HUES6 (cell line): ENCODE measurements around the gene ZYG11B.
"Not testable (repeated sequence)": the region's sequence is repeated elsewhere in the genome, so short reads cannot be mapped to it uniquely, and the experiment has no call there.

Experiments used
- H3K27ac ChIP-seq: 2 replicates; pipeline ENCODE4 v1.7.0; 2013; ENCODE audit warnings: low read depth, mild to moderate bottlenecking, low read length, inconsistent platforms
- H3K27me3 ChIP-seq: 2 replicates; pipeline ENCODE4 v1.6.1; 2013; ENCODE audit warnings: low read length; ENCODE audit not compliant: control insufficient read depth, insufficient read depth
- H3K36me3 ChIP-seq: 2 replicates; pipeline ENCODE4 v1.6.1; 2013; ENCODE audit warnings: low read length; ENCODE audit not compliant: control insufficient read depth, insufficient read depth
- H3K4me1 ChIP-seq: 2 replicates; pipeline ENCODE4 v1.6.1; 2013; ENCODE audit warnings: low read length; ENCODE audit not compliant: control insufficient read depth, insufficient read depth
- H3K4me3 ChIP-seq: 2 replicates; pipeline ENCODE4 v1.5.1; 2013; ENCODE audit warnings: low read depth, low read length
- H3K9ac ChIP-seq: one replicate; pipeline ENCODE4 v1.6.1; 2013; ENCODE audit warnings: mild to moderate bottlenecking, low read length
- H3K9me3 ChIP-seq: 2 replicates; pipeline ENCODE4 v1.6.1; 2013; ENCODE audit warnings: low read depth, low read length; ENCODE audit not compliant: control insufficient read depth, insufficient read depth

Gene ZYG11B

DNA sequence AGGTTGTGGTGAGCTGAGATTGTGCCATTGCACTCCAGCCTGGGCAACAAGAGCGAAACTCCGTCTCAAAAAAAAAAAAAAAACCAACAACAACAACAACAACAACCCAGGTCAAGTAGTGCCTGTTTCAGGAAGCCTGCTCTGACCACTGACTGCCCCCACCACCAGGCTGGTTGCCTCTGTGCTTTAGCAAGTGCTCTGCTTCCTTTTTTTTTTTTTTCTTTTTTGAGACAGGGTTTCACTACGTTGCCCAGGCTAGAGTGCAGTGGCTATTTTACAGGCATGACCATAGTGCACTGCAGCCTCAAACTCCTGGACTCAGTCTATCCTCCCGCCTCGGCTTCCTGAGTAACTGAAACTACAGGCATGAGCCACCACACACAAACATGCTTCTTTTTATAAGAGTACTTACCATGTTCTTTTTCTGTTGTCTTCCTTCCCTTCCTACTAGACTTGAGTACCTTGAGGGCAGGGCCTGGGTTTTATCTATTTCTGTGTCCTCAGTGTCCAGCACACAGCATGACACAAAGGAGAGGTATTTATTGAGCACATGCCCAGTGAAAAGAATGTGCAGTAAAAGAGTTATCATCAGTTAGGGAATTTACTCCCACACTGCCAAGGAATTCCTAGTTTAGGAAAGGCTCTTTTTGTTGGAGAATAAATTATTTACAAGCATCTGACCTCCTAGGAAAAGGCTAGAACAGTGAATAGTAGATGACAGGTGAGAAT lies 18.2 kb upstream of the ZYG11B start:
- Histone ChIP-seq H3K4me1 (peaks cover 6% of the 10 kb centered on the region; the same call in 1 of the 2 replicates), H3K27ac (no peak overlapping the region), H3K36me3 (no peaks in the 10 kb centered on the region), H3K4me3 (no peak overlapping the region), H3K9me3 (no peaks in the 10 kb centered on the region), H3K27me3 (no peaks in the 10 kb centered on the region), H3K9ac (no peak overlapping the region)

DNA sequence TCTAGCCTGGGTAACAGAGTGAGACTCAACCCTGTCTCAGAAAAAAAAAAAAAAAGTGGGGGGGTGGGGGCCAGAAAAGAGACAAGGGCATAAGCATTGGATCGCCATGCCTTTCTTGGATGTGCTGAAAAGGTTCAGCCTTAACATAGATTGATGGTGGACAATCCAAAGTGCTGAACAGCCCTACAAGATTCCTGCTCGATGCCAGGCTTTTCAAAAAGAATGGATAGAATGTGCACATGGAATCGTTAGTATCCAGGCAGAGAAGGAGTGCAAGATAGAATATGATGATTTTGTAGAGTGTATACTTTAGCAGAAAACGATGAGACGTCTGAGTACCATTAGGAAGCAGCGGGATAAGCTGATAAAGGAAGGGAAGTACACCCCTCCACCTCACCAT lies 17.2 kb upstream of the ZYG11B start:
- H3K36me3 ChIP-seq: no peaks in the 10 kb centered on the region
- no peaks in the 10 kb centered on the region for H3K9me3 ChIP-seq
- no peak overlapping the region for H3K27ac ChIP-seq
- no peak overlapping the region for H3K9ac ChIP-seq
- H3K27me3 ChIP-seq: no peaks in the 10 kb centered on the region
- H3K4me1 ChIP-seq: peaks cover 6% of the 10 kb centered on the region; the same call in 1 of the 2 replicates
- H3K4me3 ChIP-seq: no peak overlapping the region

DNA sequence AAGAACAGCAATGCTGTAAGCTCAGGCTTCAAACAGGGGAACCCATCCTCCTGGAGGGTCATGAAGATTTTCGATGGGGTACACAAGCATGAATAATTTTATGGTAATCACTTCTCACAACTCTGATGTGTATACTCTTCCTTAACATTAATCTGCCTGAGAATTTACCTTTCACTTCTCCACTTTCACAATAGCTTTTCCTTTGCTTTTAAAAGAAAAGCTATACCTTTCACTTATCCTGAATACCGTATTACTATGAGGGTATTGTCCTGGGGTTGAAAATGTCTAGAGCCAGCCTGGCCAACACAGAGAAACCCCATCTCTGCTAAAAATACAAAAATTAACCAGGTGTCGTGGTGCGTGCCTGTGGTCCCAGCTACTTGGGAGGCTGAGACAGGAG lies 12.7 kb upstream of the ZYG11B start:
- Histone ChIP-seq H3K27ac (no peak overlapping the region), H3K27me3 (no peaks in the 10 kb centered on the region), H3K9ac (no peak overlapping the region), H3K4me3 (no peak overlapping the region), H3K9me3 (no peaks in the 10 kb centered on the region), H3K36me3 (no peaks in the 10 kb centered on the region), H3K4me1 (no peaks in the 10 kb centered on the region)

DNA sequence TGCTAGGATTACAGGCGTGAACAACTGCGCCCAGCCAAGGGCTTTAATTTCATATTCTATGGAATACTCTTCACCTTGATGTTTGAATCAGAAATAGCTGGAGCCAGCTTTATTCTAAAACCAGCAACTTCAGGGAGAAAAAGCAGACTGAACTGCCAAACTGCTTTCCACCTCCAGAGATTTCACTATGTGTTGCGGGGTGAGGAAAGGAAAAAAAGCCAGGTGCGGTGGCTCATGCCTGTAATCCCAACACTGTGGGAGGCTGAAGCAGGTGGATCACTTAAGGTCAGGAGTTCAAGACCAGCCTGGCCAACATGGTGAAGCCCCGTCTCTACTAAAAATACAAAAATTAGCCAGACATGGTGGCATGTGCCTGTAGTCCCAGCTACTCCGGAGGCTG lies 11.0 kb upstream of the ZYG11B start:
- not testable (repeated sequence) for H3K9ac ChIP-seq, H3K27ac ChIP-seq, H3K4me1 ChIP-seq, H3K4me3 ChIP-seq, H3K36me3 ChIP-seq, H3K9me3 ChIP-seq, H3K27me3 ChIP-seq

DNA sequence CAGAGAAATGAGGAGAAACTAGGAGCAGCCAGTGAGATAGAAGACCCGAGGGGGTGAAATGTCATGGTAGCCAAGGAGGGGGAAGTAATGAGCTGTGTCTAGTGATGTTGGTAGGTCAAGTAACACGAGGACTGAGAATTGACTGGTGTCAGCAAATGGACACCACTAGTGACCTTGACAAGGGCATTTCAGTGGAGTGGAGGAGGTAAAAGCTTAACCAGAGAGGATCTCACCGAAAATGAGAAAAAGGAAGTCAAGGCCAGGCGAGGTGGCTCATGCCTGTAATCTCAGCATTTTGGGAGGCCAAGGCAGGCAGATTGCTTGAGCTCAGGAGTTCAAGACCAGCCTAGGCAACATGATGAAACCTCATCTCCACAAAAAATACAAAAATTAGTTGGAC lies 3.0 kb upstream of the ZYG11B start:
- H3K4me3 ChIP-seq: no peak overlapping the region
- no peak overlapping the region for H3K27ac ChIP-seq
- H3K4me1 ChIP-seq: peaks cover 11% of the 10 kb centered on the region; the same call in 1 of the 2 replicates
- H3K9ac ChIP-seq: no peak overlapping the region
- no peaks in the 10 kb centered on the region for H3K9me3 ChIP-seq
- H3K27me3 ChIP-seq: no peaks in the 10 kb centered on the region
- no peaks in the 10 kb centered on the region for H3K36me3 ChIP-seq

DNA sequence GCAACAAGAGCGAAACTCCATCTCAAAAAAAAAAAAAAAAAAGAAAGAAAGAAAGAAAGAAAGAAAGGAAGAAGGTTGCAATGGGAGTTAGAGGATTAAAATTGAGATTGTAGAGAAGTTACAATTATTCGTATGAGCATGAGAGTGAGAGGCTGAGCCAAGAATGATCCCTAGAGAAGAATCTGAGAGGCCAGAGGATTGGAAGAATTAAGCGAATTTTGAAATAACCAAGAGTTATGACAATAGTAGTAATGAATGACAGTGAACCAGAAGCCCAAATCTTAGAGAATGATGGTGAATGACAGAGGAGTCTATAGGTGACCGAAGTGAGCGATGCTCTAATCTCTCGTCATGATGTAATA lies 369 bp upstream of the ZYG11B start:
- H3K27ac ChIP-seq: no peak overlapping the region
- H3K4me3 ChIP-seq: peak overlapping the region; percentile 95
- H3K4me1 ChIP-seq: peaks cover 16% of the 10 kb centered on the region; the same call in 1 of the 2 replicates
- no peak overlapping the region for H3K9ac ChIP-seq
- no peaks in the 10 kb centered on the region for H3K9me3 ChIP-seq
- no peaks in the 10 kb centered on the region for H3K36me3 ChIP-seq
- H3K27me3 ChIP-seq: no peaks in the 10 kb centered on the region

DNA sequence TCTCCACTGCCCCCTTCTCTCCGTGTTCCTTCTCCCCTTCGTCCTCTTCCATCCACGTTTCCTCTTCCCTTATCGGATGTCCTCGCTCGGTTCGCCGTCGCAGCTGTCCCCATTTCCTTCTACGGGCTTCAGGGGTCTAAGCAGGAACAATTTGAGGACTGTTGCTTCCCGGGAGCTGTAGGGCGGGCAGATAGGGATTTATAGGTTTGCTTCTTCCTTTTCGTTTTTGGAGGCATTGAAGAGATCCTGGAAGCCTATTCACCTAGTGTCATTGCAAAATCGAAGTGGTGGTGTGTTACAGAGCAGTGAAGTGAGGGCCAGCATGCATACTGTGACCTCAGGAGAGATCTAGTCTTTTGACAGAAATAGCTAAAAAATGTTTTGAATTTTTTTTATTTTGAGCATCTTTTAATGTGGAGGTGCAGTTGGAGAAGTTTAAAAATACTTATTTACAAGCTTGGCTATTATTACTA lies 897 bp downstream of the ZYG11B start:
- H3K9me3 ChIP-seq: no peaks in the 10 kb centered on the region
- H3K36me3 ChIP-seq: peaks cover 5% of the 10 kb centered on the region
- peak overlapping the region; percentile 95 for H3K4me3 ChIP-seq
- peaks cover 16% of the 10 kb centered on the region; the same call in 1 of the 2 replicates for H3K4me1 ChIP-seq
- H3K27me3 ChIP-seq: no peaks in the 10 kb centered on the region
- no peak overlapping the region for H3K27ac ChIP-seq
- H3K9ac ChIP-seq: peak overlapping the region; percentile 81

DNA sequence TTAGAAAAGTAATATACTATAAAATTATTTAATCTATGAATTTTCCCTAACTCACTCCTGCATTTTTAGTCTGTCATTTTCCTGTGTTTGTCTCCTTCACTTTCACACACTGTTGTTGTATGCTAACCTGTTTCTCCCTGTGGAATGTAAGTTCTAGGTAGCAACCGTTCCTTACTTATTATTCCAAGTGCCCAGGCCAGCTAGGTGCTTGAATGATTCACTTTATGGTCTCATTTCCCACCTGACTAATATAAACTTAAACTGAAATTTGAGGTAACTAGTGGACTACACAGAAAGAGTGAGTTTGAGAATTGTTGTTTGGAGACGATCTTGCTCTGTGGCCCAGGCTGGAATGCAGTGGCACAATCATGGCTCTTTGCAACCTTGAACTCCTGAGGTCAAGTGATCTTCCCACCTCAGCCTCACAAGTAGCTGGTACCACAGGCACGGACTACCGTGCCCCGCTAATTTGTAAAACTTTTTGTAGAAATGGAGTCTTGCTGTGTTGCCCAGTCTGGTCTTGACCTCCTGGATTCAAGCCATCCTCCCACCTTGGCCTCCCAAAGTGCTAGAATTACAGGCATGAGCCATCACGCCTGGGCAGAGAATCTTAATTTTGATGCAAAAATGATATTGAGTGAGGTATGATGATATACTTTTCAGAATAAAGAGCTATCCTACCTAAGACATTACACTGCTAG lies 1.9 kb downstream of the ZYG11B start:
- no peak overlapping the region for H3K27ac ChIP-seq
- peaks cover 16% of the 10 kb centered on the region; the same call in 1 of the 2 replicates for H3K4me1 ChIP-seq
- H3K4me3 ChIP-seq: 0 out of 2 replicates have a peak overlapping the region, but pooled peaks have one; percentile 4
- no peaks in the 10 kb centered on the region for H3K9me3 ChIP-seq
- no peak overlapping the region for H3K9ac ChIP-seq
- H3K27me3 ChIP-seq: no peaks in the 10 kb centered on the region
- peaks cover 5% of the 10 kb centered on the region for H3K36me3 ChIP-seq

DNA sequence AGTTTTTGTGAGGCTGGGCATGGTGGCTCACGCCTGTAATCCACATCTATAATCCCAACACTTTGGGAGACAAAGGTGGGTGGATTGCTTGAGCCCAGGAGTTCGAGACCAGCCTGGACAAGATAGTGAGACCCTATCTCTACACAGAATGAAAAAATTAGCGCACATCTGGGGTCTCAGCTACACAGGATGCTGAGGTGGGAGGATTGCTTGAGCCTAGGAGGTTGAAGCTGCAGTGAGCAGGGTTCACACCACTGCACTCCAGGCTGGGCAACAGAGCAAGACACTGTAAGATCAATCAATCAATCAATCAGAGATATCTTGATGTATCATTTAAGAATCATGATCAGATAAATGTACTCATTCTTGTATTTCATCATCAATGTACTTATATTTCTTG lies 7.1 kb downstream of the ZYG11B start:
- no peak overlapping the region for H3K9ac ChIP-seq
- no peak overlapping the region for H3K4me3 ChIP-seq
- no peaks in the 10 kb centered on the region for H3K27me3 ChIP-seq
- 0 out of 2 replicates have a peak, but pooled peaks cover 5% of the 10 kb centered on the region for H3K4me1 ChIP-seq
- peaks cover 5% of the 10 kb centered on the region for H3K36me3 ChIP-seq
- H3K9me3 ChIP-seq: no peaks in the 10 kb centered on the region
- H3K27ac ChIP-seq: no peak overlapping the region

DNA sequence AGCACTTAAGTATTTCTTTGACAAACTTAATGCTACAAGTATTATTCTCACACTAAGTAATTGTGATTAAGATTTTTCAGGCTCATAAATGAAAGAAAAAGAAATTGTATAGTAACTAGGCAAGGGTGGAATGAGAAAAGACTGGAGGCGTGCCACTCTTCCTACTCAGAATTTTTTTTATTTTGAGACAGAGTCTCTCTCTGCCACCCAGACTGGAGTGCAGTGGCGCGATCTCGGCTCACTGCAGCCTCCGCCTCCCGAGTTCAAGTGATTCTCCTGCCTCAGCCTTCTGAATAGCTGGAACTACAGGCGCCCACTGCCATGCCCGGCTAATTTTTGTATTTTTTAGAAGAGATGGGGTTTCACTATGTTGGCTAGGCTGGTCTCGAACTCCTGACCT lies 9.1 kb downstream of the ZYG11B start:
- H3K27ac ChIP-seq, H3K36me3 ChIP-seq, H3K27me3 ChIP-seq, H3K9me3 ChIP-seq, H3K4me1 ChIP-seq, H3K4me3 ChIP-seq, H3K9ac ChIP-seq: not testable (repeated sequence)

DNA sequence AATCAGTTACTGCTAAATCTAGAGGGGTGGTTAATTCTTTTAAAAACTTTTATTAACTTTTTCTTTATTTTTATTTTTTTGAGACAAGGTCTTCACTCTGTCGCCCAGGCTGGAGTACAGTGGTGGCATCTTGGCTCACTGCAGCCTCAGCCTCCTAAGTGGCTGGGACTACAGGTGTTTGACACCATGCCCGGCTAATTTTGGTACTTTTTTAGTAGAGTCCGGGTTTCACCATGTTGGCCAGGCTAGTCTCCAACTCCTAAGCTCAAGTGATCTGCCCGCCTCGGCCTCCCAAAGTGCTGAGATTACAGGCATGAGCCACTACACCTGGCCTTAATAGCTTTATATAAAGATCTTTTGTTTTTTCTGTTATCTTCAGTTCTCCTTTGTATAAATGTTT lies 11.9 kb downstream of the ZYG11B start:
- H3K9me3 ChIP-seq: peaks cover 8% of the 10 kb centered on the region
- no peak overlapping the region for H3K27ac ChIP-seq
- H3K27me3 ChIP-seq: no peaks in the 10 kb centered on the region
- H3K9ac ChIP-seq: no peak overlapping the region
- no peak overlapping the region for H3K4me3 ChIP-seq
- H3K36me3 ChIP-seq: 0 out of 2 replicates have a peak, but pooled peaks cover 3% of the 10 kb centered on the region
- no peaks in the 10 kb centered on the region for H3K4me1 ChIP-seq
